HEK293T (cell line): ENCODE measurements around the gene MT1E.

Experiments used
- CTCF ChIA-PET: fragments of 350-600 bp; formaldehyde crosslinking; extraction: SDS; loops from one replicate; lab custom pipeline; 2021; ENCODE audit warnings: antibody characterized with exemption, inconsistent platforms; lab: Yijun Ruan, JAX
- POLR2A ChIA-PET: fragments of 350-600 bp; formaldehyde crosslinking; extraction: SDS; loops from one replicate; lab custom pipeline; 2020; ENCODE audit warnings: antibody characterized with exemption, inconsistent platforms; lab: Yijun Ruan, JAX
- DNase-seq: peaks from one replicate; pipeline ENCODE4 v3.0.0; 2012; ENCODE audit warnings: mixed read lengths; ENCODE audit errors: extremely low spot score
- ARNT ChIP-seq: fragments of 450-650 bp; IDR thresholded peaks from 2 replicates; pipeline ENCODE4 v1.6.1; 2017; ENCODE audit warnings: mild to moderate bottlenecking
- BHLHE40 ChIP-seq: fragments of 450-650 bp; IDR thresholded peaks from 2 replicates; pipeline ENCODE4 v1.6.1; 2016; ENCODE audit warnings: mild to moderate bottlenecking, moderate library complexity, borderline replicate concordance
- CTBP1 ChIP-seq: fragments of 450-650 bp; IDR thresholded peaks from 2 replicates; pipeline ENCODE4 v1.6.1; 2016; ENCODE audit warnings: borderline replicate concordance
- ELF4 ChIP-seq: fragments of 450-650 bp; IDR thresholded peaks from 2 replicates; pipeline ENCODE4 v1.6.1; 2017; ENCODE audit warnings: antibody characterized with exemption
- FOXA1 ChIP-seq: fragments of 450-650 bp; IDR thresholded peaks from 2 replicates; pipeline ENCODE4 v1.6.1; 2016; ENCODE audit warnings: mild to moderate bottlenecking
- FOXK2 ChIP-seq: fragments of 450-650 bp; IDR thresholded peaks from 2 replicates; pipeline ENCODE4 v1.6.1; 2016; ENCODE audit warnings: mild to moderate bottlenecking
- FOXM1 ChIP-seq: fragments of 450-650 bp; IDR thresholded peaks from 2 replicates; pipeline ENCODE4 v1.6.1; 2017; ENCODE audit warnings: mild to moderate bottlenecking, borderline replicate concordance
- HDGF ChIP-seq: fragments of 450-650 bp; IDR thresholded peaks from 2 replicates; pipeline ENCODE4 v1.6.1; 2017; ENCODE audit warnings: antibody characterized with exemption, borderline replicate concordance
- L3MBTL2 ChIP-seq: fragments of 450-650 bp; conservative IDR thresholded peaks from 2 replicates; pipeline ENCODE4 v1.6.1; 2016; ENCODE audit warnings: mild to moderate bottlenecking
- LEF1 ChIP-seq: fragments of 450-650 bp; IDR thresholded peaks from 2 replicates; pipeline ENCODE4 v1.6.1; 2017; ENCODE audit warnings: mild to moderate bottlenecking, borderline replicate concordance
- NFRKB ChIP-seq: fragments of 450-650 bp; IDR thresholded peaks from 2 replicates; pipeline ENCODE4 v1.6.1; 2016; ENCODE audit warnings: mild to moderate bottlenecking, moderate library complexity
- SP1 ChIP-seq: fragments of 450-650 bp; IDR thresholded peaks from 2 replicates; pipeline ENCODE4 v1.6.1; 2017
- SUZ12 ChIP-seq: fragments of 450-650 bp; IDR thresholded peaks from 2 replicates; pipeline ENCODE4 v1.6.1; 2016; ENCODE audit warnings: mild to moderate bottlenecking
- TARDBP ChIP-seq: fragments of 450-650 bp; IDR thresholded peaks from 2 replicates; pipeline ENCODE4 v1.6.1; 2016
- ZNF384 ChIP-seq: fragments of 450-650 bp; IDR thresholded peaks from 2 replicates; pipeline ENCODE4 v1.6.1; 2016
- TF ChIP-seq, protein P1 (sequence below): fragments of 450-650 bp; IDR thresholded peaks from 2 replicates; pipeline ENCODE4 v1.6.1; 2016

MT1E gene

DNA sequence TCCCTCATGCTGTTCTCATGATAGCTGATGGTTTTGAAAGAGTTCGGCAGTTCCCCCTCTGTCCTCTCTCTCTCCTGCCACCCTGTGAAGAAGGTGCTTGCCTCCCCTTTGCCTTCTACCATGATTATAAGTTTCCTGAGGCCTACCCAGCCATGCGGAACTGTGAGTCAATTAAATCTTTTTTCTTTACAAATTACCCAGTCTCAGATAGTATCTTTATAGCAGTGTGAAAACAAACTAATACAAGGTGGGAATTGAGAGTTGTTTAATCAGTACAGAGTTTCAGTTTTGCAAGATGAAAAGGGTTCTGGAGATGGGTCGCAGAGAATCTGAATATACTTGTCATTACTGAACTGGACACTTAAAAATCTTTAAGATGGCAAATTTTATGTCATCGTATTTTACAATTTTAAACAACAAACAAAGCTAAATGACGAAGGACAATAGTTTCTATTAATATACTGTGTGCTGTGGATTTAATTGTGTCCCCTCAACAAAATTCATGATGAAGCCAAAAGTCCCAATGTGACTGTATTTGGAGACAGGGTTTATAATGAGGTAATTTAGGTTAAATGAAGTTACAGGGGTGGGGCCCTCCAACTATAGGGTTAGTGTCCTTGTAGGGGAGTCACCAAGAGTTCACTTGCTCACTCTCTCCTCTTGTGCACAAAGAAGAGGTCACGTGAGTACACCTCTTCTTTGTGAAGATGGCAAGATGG, 31.8 kb upstream of the MT1E start:
- ChIA-PET POLR2A (no interaction called here), CTCF (no interaction called here)
- no peak for DNase-seq
- TF ChIP-seq FOXM1 (no peak), ELF4 (no peak), ARNT (no peak), FOXA1 (no peak), NFRKB (no peak), CTBP1 (no peak), TARDBP (no peak), L3MBTL2 (no peak), ZNF384 (no peak), FOXK2 (no peak), BHLHE40 (no peak)
- TF ChIP-seq, protein P1, sequence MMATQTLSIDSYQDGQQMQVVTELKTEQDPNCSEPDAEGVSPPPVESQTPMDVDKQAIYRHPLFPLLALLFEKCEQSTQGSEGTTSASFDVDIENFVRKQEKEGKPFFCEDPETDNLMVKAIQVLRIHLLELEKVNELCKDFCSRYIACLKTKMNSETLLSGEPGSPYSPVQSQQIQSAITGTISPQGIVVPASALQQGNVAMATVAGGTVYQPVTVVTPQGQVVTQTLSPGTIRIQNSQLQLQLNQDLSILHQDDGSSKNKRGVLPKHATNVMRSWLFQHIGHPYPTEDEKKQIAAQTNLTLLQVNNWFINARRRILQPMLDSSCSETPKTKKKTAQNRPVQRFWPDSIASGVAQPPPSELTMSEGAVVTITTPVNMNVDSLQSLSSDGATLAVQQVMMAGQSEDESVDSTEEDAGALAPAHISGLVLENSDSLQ, result no peak

DNA sequence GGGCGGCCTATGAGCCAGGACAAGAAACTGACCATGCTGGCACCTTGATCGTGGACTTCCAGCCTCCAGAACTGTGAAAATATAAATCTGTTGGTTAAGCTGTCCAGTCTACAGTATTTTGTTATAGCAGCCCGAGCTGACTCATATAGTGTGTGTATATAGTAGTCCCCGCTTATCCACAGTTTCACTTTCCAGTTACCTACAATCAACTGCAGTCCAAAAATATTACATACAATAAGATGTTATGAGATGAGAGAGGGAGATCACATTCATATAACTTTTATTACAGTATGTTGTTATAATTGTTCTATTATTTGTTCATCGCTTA, 31.3 kb upstream of the MT1E start:
- CTCF ChIA-PET, result no interaction called here
- DNase-seq, result no peak
- no peak for TF ChIP-seq SUZ12
- POLR2A ChIA-PET, result no interaction called here

DNA sequence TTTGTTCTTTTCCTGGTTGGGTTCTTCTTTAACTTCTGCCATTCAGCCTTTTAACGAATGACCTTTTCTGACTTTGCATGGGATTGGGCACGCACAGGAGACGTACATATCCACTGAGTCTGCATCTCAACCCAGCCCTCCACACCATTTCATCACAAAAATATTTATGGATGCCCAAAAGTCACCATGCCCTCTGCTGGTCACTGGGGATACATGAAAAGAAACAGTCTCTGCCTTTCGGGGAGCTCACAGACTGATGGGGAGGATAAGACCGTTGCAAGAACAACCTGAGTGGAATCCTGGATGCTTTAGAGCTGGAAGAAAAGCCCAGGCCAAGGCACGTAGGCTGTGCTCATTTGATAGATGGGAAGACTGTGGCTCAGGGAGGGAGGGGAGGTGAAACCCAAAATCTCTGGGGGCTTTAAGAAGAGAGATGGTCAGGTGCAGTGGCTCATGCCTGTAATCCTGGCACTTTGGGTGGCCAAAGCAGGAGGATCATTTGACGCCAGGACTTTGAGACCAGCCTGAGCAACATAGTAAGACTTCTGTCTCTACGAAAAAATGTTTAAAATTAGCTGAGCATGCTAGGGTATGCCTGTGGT, 25.1 kb upstream of the MT1E start:
- ChIA-PET CTCF (interaction anchor here (0.6 to 1.9 kb wide), 11 partner anchors 8 to 1077 kb away, joined by 3 to 15 read pairs (median 5); no protein-coding TSS in a partner anchor), POLR2A (no interaction called here)
- DNase-seq, result peak; percentile 52
- TF ChIP-seq FOXM1, result no peak
- TF ChIP-seq NFRKB, result no peak
- TF ChIP-seq ARNT, result no peak
- no peak for TF ChIP-seq ZNF384
- TF ChIP-seq CTBP1, result no peak
- no peak for TF ChIP-seq ELF4
- no peak for TF ChIP-seq SP1
- TF ChIP-seq SUZ12, result no peak
- TF ChIP-seq TARDBP, result no peak
- no peak for TF ChIP-seq LEF1

DNA sequence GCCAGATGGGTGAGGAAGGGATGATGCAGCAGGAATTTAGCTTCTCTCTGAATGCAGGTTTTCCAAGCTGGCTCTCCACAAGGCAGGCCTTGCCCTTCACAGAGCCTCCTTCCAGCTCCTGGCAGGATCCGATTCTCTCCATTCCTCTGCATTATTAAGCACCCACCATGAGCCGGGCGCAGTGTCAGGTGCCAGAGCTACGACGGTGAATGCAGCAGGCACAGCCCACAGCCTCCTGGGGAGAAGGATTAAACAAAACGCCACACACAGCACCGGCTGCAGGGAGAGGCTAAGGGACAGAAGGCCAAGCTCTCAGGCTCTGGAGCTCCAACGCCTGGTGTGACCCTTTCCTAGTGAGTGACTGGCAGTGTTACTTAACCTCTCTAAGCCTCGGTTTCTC, 24.3 kb upstream of the MT1E start:
- DNase-seq, result no peak
- CTCF ChIA-PET, result interaction anchor here (0.9 to 1.9 kb wide), 4 partner anchors 14 to 100 kb away, joined by 4 to 15 read pairs (median 8); no protein-coding TSS in a partner anchor
- TF ChIP-seq LEF1, result no peak
- no peak for TF ChIP-seq FOXK2
- TF ChIP-seq BHLHE40, result no peak
- TF ChIP-seq ARNT, result no peak
- no peak for TF ChIP-seq ELF4
- TF ChIP-seq NFRKB, result no peak
- TF ChIP-seq TARDBP, result no peak
- no peak for TF ChIP-seq SP1
- TF ChIP-seq FOXM1, result no peak
- TF ChIP-seq L3MBTL2, result no peak
- TF ChIP-seq, protein P1, result no peak
- no peak for TF ChIP-seq ZNF384
- no peak for TF ChIP-seq HDGF
- TF ChIP-seq SUZ12, result no peak
- no peak for TF ChIP-seq CTBP1
- no peak for TF ChIP-seq FOXA1
- POLR2A ChIA-PET, result no interaction called here

DNA sequence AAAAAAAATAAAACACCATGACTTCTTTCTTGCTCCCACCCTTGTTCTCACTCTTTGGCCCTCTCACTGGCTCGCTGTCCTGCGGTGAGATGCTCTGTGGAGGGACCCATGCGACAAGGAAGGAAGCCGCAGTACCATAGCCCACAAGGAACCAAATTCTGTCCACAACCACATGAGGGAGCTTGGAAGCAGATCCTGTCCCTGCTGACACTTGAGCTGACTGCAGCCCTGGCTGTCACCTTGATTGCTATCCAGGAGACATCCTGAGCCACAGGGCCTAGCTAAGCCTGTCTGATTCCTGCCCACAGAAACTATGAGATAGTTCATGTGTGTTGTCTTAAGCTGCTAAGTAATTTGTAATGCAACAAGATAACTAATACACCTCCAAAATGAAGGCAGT, 22.0 kb upstream of the MT1E start:
- POLR2A ChIA-PET, result interaction anchor here (1.2 kb wide), 1 partner anchor 98 kb away, joined by 5 read pairs; no protein-coding TSS in a partner anchor
- CTCF ChIA-PET, result interaction anchor here (0.8 to 1.1 kb wide), 3 partner anchors 9 to 98 kb away, joined by 3 to 9 read pairs (median 4); no protein-coding TSS in a partner anchor
- DNase-seq, result peak; percentile 47
- no peak for TF ChIP-seq L3MBTL2
- TF ChIP-seq, protein P1, result peak; percentile 76

DNA sequence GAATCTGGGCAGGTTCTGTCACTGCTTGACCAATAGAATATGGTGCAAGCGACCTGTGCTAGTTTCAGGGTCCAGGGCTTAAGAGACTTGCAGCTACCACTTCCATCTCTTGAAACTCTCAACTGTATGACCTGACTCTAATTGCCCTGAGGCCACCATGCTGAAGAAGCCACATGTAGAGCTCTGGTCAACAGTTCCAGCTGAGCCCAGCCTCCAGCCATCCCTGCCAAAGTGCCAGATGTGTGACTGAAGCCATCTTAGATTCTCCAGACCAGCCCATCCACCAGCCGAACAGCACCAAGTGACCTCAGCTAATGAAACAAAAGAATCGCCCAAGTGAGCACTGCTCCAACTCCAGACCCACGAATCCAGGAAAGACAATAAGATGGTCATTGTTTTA, 20.6 kb upstream of the MT1E start:
- POLR2A ChIA-PET, result interaction anchor here (1.2 kb wide), 1 partner anchor 96 kb away, joined by 3 read pairs; no protein-coding TSS in a partner anchor
- CTCF ChIA-PET, result interaction anchor here (0.6 to 0.9 kb wide), 2 partner anchors 25 to 248 kb away, joined by 3 read pairs; no protein-coding TSS in a partner anchor
- TF ChIP-seq ZNF384 (no peak), TARDBP (no peak), FOXA1 (no peak), FOXK2 (no peak), ARNT (no peak), SP1 (no peak), LEF1 (no peak), L3MBTL2 (no peak), ELF4 (no peak)
- TF ChIP-seq, protein P1, result no peak
- DNase-seq, result no peak
